GM12891 (cell line): ENCODE measurements around the gene C7orf33.

Experiments
- POLR2AphosphoS5 ChIP-seq: IDR thresholded peaks from 2 replicates; pipeline ENCODE4 v1.6.1; 2011; ENCODE audit warnings: low read depth, low read length, control low read depth
- TAF1 ChIP-seq: IDR thresholded peaks from 2 replicates; pipeline ENCODE4 v1.6.1; 2011; ENCODE audit warnings: low read depth, low read length, control low read depth

GRCh38 chr7:148545172-148545571 is 45.4 kb upstream of the C7orf33 start:
- TF ChIP-seq TAF1 (no peak), POLR2AphosphoS5 (no peak)
